Osteoblast (primary cell): Measurements from ENCODE around the gene SLC7A5. TPM values are rescaled to one million over a fixed set of nuclear protein-coding genes. Genes with fewer than 3 reads are reported as not detected.

Experiments
- DNase-seq: peaks from one replicate; pipeline ENCODE4 v3.0.0; 2011; ENCODE audit warnings: low spot score, mixed read lengths; ENCODE audit not compliant: insufficient read length; ENCODE audit errors: missing footprints
- H2AFZ ChIP-seq: 2 replicates; pipeline ENCODE4 v1.6.0; 2011; ENCODE audit warnings: mild to moderate bottlenecking, low read length
- H3K27ac ChIP-seq: 2 replicates; pipeline ENCODE4 v1.5.1; 2011; ENCODE audit warnings: mild to moderate bottlenecking, low read depth, low read length, moderate library complexity
- H3K27me3 ChIP-seq: 2 replicates; pipeline ENCODE4 v1.6.0; 2012; ENCODE audit warnings: mild to moderate bottlenecking, control low read depth, inconsistent platforms, low read length, moderate library complexity; ENCODE audit not compliant: insufficient read depth
- H3K36me3 ChIP-seq: 2 replicates; pipeline ENCODE4 v1.5.1; 2011; ENCODE audit warnings: mild to moderate bottlenecking, low read length, control low read depth, moderate library complexity; ENCODE audit not compliant: insufficient read depth
- H3K4me1 ChIP-seq: 2 replicates; pipeline ENCODE4 v1.5.1; 2011; ENCODE audit warnings: mild to moderate bottlenecking, low read length, control low read depth, moderate library complexity; ENCODE audit not compliant: insufficient read depth
- H3K4me2 ChIP-seq: 2 replicates; pipeline ENCODE4 v1.6.0; 2011; ENCODE audit warnings: mild to moderate bottlenecking, low read length; ENCODE audit not compliant: insufficient read depth
- H3K4me3 ChIP-seq: fragments of 200-600 bp; sonication (generic); 3 replicates; pipeline ENCODE4 v1.5.1; 2012; ENCODE audit warnings: mild to moderate bottlenecking, low read length, inconsistent platforms; ENCODE audit not compliant: insufficient read depth
- H3K79me2 ChIP-seq: 2 replicates; pipeline ENCODE4 v1.6.0; 2012; ENCODE audit warnings: mild to moderate bottlenecking, low read length, control low read depth, inconsistent platforms; ENCODE audit not compliant: insufficient read depth
- H3K9me3 ChIP-seq: 2 replicates; pipeline ENCODE4 v1.5.1; 2011; ENCODE audit warnings: low read depth, low read length, control low read depth
- H4K20me1 ChIP-seq: 2 replicates; pipeline ENCODE4 v1.6.0; 2012; ENCODE audit warnings: mild to moderate bottlenecking, low read length, control low read depth; ENCODE audit not compliant: insufficient read depth
- small RNA-seq: library from RNA; depleted of rRNA; stranded (forward); fragments of <200 nt; gene quantifications from one replicate; pipeline ENCODE3, GENCODE V24; 2012
- total RNA-seq: library from RNA; depleted of rRNA; stranded (reverse); fragments of >200 nt; gene quantifications from 2 replicates; pipeline ENCODE4 v1.2.3, GENCODE V29; 2012
- TF ChIP-seq, protein P1 (sequence below): IDR thresholded peaks from 2 replicates; pipeline ENCODE4 v1.5.1; 2011; ENCODE audit warnings: mild to moderate bottlenecking, low read depth, low read length, moderate library complexity; ENCODE audit errors: extremely low read depth

SLC7A5 gene
- total RNA-seq, 1 donor = 90.8 TPM

DNA sequence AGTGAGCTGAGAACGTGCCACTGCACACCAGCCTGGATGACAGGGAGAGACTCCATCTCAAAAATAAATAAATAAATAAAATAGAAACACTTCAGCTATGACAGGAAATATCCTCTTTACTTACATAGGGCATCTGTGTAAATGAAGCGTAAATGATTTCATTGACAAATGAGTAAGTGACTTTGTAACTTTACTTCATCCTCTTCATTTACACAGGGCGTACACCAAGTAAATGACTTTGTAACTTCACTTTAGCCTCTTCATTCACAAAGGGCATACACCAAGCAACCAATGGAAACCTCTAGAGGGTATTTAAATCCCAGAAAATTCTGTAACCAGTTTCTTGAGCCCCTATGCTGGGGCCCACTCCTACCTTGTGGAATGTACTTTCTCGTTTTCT is 87.3 kb downstream of the SLC7A5 start:
- Histone ChIP-seq H3K4me1 (peaks cover 37% of the 10 kb centered on the region), H3K79me2 (no peaks in the 10 kb centered on the region)

DNA sequence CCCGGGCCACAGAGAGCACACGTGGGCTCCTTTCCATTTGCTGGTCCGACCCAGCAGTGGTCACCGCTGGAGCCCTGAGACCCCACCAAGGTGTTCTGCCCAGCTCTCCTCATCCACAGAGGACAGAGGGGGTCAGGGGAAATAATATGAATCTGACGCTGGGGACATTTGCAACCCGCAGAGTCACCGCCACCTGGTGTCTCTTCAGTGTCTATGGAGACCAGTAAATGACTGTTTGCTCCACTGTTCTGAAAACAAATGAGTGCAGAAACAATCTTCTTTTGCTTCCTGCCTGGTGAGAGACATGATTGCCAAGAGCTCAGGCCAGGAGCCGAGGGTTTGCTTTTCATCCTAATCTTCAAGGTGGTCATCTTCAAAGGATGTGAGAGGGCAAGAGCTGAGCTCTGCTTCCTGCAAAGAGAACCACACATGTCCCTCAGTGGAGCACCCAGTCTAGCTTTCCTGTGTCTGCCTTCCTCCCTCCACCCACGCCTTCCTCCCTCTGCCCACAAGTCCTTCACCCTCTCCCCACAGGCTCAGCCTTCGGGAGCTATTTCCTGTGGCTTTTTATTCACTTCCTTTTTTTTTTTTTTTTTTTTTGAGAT is 88.8 kb downstream of the SLC7A5 start:
- Histone ChIP-seq H3K4me2 (peak overlapping the region; percentile 8), H3K4me3 (no peak overlapping the region), H4K20me1 (no peaks in the 10 kb centered on the region), H3K27ac (peak overlapping the region; percentile 76), H3K79me2 (no peaks in the 10 kb centered on the region), H3K27me3 (no peaks in the 10 kb centered on the region), H2AFZ (peak overlapping the region; percentile 79), H3K36me3 (no peaks in the 10 kb centered on the region), H3K9me3 (no peaks in the 10 kb centered on the region), H3K4me1 (peaks cover 37% of the 10 kb centered on the region)
- TF ChIP-seq, protein P1, sequence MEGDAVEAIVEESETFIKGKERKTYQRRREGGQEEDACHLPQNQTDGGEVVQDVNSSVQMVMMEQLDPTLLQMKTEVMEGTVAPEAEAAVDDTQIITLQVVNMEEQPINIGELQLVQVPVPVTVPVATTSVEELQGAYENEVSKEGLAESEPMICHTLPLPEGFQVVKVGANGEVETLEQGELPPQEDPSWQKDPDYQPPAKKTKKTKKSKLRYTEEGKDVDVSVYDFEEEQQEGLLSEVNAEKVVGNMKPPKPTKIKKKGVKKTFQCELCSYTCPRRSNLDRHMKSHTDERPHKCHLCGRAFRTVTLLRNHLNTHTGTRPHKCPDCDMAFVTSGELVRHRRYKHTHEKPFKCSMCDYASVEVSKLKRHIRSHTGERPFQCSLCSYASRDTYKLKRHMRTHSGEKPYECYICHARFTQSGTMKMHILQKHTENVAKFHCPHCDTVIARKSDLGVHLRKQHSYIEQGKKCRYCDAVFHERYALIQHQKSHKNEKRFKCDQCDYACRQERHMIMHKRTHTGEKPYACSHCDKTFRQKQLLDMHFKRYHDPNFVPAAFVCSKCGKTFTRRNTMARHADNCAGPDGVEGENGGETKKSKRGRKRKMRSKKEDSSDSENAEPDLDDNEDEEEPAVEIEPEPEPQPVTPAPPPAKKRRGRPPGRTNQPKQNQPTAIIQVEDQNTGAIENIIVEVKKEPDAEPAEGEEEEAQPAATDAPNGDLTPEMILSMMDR = no peak
- DNase-seq = peak; percentile 87

More for the DNA sequence above, 87.3 kb downstream of the SLC7A5 start:
- TF ChIP-seq, protein P1 = no peak
- Histone ChIP-seq H3K9me3 (no peaks in the 10 kb centered on the region), H3K27ac (no peak overlapping the region), H3K36me3 (no peaks in the 10 kb centered on the region), H3K27me3 (no peaks in the 10 kb centered on the region), H3K4me2 (no peak overlapping the region), H4K20me1 (no peaks in the 10 kb centered on the region), H2AFZ (no peak overlapping the region), H3K4me3 (no peak overlapping the region)
- peak; percentile 6 for DNase-seq

Small RNAs within 50 kb of the gene (small RNA-seq; reads per million reads assigned to genes)
- not detected for gene MIR6775

Other genes starting within 250 kb of the SLC7A5 start
- gene KLHDC4, start 103.5 kb downstream of the SLC7A5 start, total RNA-seq = 22.1 and 23.3 TPM in 2 replicates
- gene CA5A, start 67.0 kb upstream of the SLC7A5 start, total RNA-seq = not detected in 2 replicates
- gene BANP, start 81.9 kb upstream of the SLC7A5 start, total RNA-seq = 20.3 and 23.5 TPM in 2 replicates